ENCODE data around the gene CRKL. TPM values are rescaled to one million over a fixed set of nuclear protein-coding genes. Genes with fewer than 3 reads are reported as not detected.

The CRKL gene, protein sequence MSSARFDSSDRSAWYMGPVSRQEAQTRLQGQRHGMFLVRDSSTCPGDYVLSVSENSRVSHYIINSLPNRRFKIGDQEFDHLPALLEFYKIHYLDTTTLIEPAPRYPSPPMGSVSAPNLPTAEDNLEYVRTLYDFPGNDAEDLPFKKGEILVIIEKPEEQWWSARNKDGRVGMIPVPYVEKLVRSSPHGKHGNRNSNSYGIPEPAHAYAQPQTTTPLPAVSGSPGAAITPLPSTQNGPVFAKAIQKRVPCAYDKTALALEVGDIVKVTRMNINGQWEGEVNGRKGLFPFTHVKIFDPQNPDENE
- total RNA-seq (75.3 and 76.7 TPM in 2 replicates), polyA plus RNA-seq (13.5 and 17.1 TPM in 2 replicates), polyA minus RNA-seq (28.9 and 38.4 TPM in 2 replicates)
- 43.6 TPM for total RNA-seq (2013)

DNA sequence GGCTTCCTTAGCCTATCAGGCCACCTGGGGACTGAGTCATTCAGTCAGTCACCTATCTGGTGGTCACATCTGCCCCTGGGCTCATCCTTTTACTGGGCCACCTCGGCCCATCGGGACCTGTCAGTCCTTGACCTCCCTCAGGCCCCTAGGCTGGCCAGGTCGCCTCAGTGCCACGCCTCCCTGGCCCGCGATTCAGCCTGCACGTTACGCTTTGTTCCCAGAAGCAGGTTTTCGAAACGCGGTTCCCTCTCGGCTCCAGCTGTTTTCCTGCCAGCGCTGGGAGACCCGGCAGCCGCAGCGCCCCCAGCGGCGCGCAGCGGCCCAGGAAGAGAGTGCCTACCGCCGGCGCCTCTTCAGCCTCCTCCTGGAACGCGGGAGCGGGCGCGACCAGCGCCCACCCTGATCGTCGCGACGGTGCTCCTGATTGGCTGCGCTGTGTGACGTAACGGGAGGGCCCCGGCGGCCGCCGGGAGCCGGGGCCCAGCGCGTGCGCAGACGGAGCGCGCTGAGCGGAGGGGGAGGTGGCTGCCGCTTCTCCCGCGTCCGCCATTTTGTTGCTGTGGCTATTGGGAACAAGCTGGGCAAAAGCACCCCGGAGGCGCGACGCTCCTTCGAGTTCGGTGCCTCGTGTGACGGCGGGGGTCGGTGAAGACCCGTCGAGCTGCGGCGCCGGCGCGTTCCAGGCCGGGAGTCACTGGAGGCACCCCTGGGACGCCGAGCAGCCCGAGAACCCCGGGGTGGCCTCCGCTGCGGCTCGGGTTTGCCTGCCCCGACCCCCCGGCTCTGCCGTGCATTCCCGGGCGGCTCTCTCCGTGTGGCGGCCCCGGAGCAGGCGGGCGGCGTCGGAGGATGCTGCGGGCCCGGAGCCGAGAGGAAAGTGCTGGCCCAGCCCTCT lies at the start of gene CRKL:
TSS of gene CRKL (plus strand) at position 492 of the 895 bp plus-strand sequence. CDS start 528 bp downstream, outside the sequence.
- Mint-ChIP-seq H3K27me3 (no peaks in the 10 kb centered on the region), H3K4me1 (peaks cover 39% of the 10 kb centered on the region), H3K4me3 (peak within 1 kb of the TSS; percentile 95), H3K9me3 (ENCODE audit: insufficient read depth) (no peaks in the 10 kb centered on the region), H3K27ac (peak within 1 kb of the TSS; percentile 88)
- intact Hi-C loops (cut with micrococcal nuclease), result loop anchor here (1.0 to 5.0 kb wide), 3 partner anchors 40 to 729 kb away; partner anchors contain the start of gene THAP7
- Histone ChIP-seq H3K4me1 (ENCODE audit: control insufficient read depth in 2 of 2, insufficient read depth in 2 of 2, low read length in 2 of 2) (peaks cover 23 to 33% of the 10 kb centered on the region in 2 donors), H3K36me3 (replicated peaks in 1 of 2; ENCODE audit: control extremely low read depth in 1 of 2, control insufficient read depth in 1 of 2, extremely low read depth in 1 of 2, insufficient read depth in 2 of 2, low read length in 1 of 2) (no peaks in the 10 kb centered on the region), H3K9me3 (ENCODE audit: control extremely low read depth in 1 of 3, control insufficient read depth in 2 of 3, insufficient read depth in 1 of 3, low read length in 2 of 3) (no peaks in the 10 kb centered on the region), H3K9ac (ENCODE audit: low read length) (peak within 1 kb of the TSS; percentile 95), H3K27ac (ENCODE audit: low read length in 2 of 2) (peak within 1 kb of the TSS; percentile 59 to 92), H2AFZ (ENCODE audit: insufficient read depth, low read depth, low read length, poor library complexity, severe bottlenecking) (peak within 1 kb of the TSS; percentile 99), H3K79me2 (ENCODE audit: control insufficient read depth, insufficient read depth, low read length) (peaks cover 54% of the 10 kb centered on the region), H3K4me3 (ENCODE audit: control extremely low read depth in 1 of 5, extremely low read depth in 1 of 5, insufficient read depth in 1 of 5, low read depth in 2 of 5, low read length in 4 of 5) (peak within 1 kb of the TSS; percentile 84 to 96 (median 94)), H3K4me2 (replicated peaks; ENCODE audit: low read depth, low read length, poor library complexity, severe bottlenecking) (peak within 1 kb of the TSS; percentile 96), H3K27me3 (replicated peaks in 1 of 4; ENCODE audit: control extremely low read depth in 1 of 4, control insufficient read depth in 3 of 4, insufficient read depth in 4 of 4, low read length in 3 of 4) (no peaks in the 10 kb centered on the region), H4K20me1 (ENCODE audit: control insufficient read depth, insufficient read depth, low read length, poor library complexity, severe bottlenecking) (peaks cover 11% of the 10 kb centered on the region)
- TF ChIP-seq EZH2 (IDR thresholded peaks at IDR 0.05; ENCODE audit: borderline replicate concordance, insufficient read depth, low read depth, low read length, poor library complexity, severe bottlenecking), result no peak
- TF ChIP-seq, protein P1, sequence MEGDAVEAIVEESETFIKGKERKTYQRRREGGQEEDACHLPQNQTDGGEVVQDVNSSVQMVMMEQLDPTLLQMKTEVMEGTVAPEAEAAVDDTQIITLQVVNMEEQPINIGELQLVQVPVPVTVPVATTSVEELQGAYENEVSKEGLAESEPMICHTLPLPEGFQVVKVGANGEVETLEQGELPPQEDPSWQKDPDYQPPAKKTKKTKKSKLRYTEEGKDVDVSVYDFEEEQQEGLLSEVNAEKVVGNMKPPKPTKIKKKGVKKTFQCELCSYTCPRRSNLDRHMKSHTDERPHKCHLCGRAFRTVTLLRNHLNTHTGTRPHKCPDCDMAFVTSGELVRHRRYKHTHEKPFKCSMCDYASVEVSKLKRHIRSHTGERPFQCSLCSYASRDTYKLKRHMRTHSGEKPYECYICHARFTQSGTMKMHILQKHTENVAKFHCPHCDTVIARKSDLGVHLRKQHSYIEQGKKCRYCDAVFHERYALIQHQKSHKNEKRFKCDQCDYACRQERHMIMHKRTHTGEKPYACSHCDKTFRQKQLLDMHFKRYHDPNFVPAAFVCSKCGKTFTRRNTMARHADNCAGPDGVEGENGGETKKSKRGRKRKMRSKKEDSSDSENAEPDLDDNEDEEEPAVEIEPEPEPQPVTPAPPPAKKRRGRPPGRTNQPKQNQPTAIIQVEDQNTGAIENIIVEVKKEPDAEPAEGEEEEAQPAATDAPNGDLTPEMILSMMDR (IDR thresholded peaks at IDR 0.05), result peak; percentile 88
- peak; percentile 98 for DNase-seq
- POLR2A ChIA-PET, result interaction anchor here (0.8 kb wide), 1 partner anchor 58 kb away, joined by 3 read pairs; the partner anchor contains the start of gene SNAP29
- whole genome bisulfite sequencing (ENCODE audit: insufficient coverage), result under 1% methylated on average over 92 of the region's 92 CpGs
- peak; percentile 97 for ATAC-seq (ENCODE audit: low read depth)
- CTCF ChIA-PET, result interaction anchor here (0.9 to 1.8 kb wide), 2 partner anchors 9 to 57 kb away, joined by 3 to 4 read pairs; no protein-coding TSS in a partner anchor
